GM21360 (cell line): ENCODE data around the gene MACC1.

Source experiments
- ATAC-seq: cut with Tn5 transposase; IDR thresholded peaks from one replicate; pipeline ENCODE4 v1.9.1; 2021; ENCODE audit warnings: mild to moderate bottlenecking, moderate library complexity; ENCODE audit not compliant: unreplicated experiment

Gene MACC1

DNA sequence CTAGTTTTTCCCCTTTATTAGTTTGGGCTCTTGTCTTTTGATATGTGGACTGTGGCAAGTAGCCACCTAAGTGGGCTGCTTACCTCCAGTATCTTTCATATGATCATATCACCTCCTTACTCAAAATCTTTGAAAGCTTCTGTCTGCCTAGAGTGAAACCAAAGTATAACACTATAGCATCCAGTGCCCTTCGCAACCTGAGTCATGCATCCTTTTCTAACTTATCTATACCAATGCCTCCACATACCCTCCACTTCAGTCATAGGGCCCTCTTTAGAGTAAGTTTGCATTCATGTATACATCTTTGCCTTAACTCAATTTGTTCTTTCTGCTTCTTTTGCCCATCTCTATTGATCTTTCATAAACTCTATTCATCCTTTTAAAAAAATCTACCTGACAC, 15.7 kb upstream of the MACC1 start:
- ATAC-seq, result no peak

- ATAC-seq, result no peak
Measured at GRCh38 chr7:20229646-20230500, 12.7 kb upstream of the MACC1 start.

GRCh38 chr7:20229081-20229480, 11.9 kb upstream of the MACC1 start:
- no peak for ATAC-seq

DNA sequence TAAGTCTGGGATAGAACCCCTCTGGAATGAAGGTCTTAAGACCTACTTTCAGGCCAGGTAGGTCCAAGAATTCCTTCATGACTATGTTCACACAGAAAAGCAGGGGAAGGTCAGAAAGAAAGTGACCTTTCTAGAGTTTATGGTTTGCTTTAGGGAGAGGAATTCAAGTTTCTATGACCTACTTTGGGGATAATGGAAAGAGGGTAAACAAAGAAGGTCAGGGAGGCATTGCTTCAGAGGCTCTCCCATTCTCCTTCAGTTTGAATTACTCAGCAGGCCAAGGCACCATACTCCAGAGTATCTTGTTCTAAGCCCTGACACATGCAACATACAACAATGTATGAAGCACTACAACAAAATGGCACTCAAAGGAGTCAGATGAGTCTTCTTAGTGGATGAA, 11.5 kb upstream of the MACC1 start:
- no peak for ATAC-seq

GRCh38 chr7:20227291-20227795, 10.2 kb upstream of the MACC1 start:
- ATAC-seq, result no peak

DNA sequence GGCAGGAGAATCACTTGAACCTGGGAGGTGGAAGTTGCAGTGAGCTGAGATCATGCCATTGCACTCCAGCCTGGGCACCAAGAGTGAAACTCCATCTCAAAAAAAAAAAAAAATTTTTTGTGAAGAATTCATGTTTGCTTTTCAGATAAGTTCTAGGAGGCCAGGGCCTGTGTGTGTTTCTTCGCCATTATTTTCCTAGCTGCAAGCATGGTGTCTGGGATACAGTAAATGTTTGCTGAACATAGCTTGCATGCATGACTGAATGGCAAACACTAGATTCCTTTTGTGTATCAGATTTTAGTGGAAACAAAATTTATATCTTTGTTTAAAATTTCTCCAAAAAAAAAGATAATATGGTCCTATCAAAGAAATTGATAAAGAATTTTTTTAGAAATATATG, 9.7 kb upstream of the MACC1 start:
- no peak for ATAC-seq

DNA sequence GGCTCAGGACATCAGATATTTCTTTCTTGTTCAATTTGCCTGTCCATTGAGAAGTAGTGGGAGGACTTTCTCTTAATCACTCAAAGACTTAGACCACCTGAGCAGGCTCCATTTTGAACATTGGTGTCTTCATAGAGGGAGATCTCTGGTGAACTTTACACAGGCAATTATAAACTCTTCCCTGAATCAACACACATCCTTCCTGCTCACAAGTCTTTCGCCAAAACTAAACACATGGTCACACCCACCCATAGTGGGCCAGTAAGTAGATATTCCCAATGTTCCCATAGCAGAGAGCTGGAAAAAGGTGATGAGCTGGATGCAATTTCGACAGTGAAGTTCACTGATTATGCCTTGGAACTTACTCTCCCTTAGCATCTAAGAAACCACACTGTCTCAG, 8.2 kb upstream of the MACC1 start:
- ATAC-seq, result no peak

DNA sequence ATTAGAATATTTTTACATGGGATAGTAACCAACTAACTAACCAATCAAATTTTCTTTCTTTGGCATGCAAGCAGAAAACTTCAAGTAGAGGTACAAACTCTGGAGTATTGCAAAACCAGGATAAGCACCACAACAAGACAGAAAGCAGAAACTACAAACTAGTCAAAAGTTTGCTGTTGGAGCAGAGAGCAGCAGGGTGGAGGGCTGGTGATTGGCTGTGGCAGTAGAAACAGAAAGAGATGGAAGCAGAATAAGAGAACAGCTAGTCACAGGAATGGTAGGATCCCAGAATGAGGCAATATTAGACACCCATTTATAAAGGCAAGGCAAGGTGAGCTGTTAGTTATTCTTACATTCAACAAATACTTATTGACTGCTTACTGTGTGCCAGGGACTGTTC, 6.8 kb upstream of the MACC1 start:
- no peak for ATAC-seq

GRCh38 chr7:20223356-20223755, 6.2 kb upstream of the MACC1 start:
- ATAC-seq, result no peak

DNA sequence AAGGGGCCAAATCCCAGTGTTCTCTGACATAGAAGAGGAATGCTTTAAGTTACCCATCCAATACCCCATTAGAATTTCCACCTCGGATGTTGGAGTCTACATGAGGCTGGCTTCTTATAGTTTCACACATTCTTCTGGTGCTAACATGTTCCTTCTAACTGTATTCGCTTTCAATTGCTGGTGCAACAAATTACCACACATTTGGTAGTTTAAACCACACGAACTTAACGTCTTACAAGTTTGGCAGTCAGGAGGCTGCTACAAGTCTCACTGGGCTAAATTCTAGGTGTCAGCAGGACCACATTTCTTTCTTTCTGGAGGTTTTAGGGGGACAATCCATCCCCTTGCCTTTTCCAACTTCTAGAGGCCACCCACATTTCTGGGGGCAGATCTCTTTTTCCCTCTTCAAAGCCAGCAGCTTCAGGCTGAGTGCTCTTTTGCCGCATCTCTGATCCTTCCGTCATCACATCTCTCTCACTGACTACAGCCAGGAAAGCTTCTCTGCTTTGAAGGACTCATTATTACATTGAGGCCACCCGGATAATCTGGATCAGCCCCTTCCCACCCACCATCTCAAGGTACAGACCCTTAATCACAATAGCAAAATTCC, 5.1 kb upstream of the MACC1 start:
- no peak for ATAC-seq

DNA sequence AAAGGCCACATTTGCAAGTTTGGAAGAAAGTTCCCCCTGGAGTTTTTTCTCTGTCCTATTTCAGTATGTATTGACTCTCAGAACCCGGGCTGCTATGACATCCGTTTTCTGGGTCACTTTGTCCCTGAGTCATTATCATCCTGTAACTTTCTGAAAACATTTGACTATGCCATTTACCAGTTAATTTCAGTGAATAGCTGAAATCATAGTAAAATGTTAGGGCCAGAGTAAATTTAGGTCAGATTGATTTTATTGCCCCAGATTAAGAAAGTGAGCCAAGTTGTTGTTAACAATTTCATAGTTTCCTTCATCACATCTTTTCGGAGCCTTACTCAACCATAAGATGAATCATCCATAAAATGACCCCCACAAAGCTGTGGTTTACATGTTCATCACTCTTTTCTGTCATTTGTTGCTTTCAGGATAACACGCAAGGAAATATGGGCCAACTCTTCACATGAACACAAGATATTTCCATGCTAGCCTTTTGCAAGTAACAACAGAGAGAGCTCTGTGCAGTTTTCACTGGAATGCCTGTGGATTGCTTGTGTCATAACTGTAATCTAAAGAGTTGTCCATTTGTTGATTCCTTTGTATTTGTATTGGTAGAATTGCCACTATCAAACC, 3.9 kb upstream of the MACC1 start:
- no peak for ATAC-seq

DNA sequence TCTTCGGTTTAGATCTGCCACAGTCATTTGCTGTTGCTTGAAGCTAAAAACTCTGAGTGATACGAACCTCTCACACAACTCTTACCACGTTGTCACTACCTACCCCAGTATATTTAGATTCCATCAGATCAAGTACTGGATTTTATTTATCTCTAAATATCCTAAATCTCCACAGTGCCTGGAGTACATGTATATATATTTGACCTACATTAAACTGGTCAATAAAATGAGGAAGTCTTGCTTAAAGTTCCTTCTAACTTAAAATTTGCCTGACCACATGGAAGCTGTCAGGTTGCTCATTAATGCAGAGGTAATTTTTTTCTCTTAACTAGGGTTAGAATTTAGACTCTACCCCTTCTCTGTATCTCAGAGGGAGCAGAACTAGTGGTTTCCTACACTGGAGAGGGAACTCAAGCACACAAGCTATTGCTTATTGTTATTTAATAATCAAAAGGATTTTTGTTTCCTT, 3.1 kb upstream of the MACC1 start:
- ATAC-seq, result no peak

GRCh38 chr7:20219446-20220292, 2.5 kb upstream of the MACC1 start:
- ATAC-seq, result peak; percentile 67

DNA sequence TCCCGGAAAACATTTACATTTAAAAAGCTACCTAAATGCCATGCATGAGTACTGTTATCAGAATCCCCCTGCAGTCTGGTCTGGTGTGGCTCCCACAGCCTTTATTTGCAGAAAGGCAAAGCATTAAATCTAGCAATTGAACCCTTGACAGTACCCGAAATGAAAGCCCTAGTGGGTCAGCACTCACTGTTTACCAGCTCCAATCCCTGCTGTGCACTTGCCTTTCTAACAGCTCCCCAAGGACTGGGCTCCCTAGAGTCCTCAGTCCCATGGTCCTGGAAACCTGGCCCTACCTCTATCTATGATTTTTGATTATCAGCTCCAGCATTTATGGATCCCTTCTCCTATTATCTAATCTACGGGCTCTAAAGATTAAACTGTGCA, 1.9 kb upstream of the MACC1 start:
- no peak for ATAC-seq

DNA sequence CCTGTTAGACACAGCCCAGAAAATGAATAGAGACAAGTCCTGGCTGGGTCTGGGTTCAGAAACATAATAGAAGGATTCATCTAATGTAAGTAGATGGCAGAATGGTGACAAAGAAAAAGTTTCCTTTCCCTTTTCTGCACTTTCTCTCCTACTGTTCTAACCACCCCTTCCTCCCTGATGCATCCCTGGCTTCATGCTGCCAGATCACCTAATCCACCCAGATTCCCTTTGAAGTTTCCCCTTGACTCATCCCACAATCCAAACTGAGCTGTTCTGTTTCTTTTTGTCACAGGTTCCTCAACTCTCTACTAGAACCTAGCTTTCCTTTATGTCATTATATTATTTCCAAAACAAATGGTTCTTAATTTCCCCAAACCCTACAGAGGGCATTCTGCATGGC, 1.1 kb upstream of the MACC1 start:
- no peak for ATAC-seq

GRCh38 chr7:20216406-20217036, 663 bp downstream of the MACC1 start:
- ATAC-seq, result no peak

GRCh38 chr7:20214921-20215669, 2.1 kb downstream of the MACC1 start:
- ATAC-seq, result no peak

DNA sequence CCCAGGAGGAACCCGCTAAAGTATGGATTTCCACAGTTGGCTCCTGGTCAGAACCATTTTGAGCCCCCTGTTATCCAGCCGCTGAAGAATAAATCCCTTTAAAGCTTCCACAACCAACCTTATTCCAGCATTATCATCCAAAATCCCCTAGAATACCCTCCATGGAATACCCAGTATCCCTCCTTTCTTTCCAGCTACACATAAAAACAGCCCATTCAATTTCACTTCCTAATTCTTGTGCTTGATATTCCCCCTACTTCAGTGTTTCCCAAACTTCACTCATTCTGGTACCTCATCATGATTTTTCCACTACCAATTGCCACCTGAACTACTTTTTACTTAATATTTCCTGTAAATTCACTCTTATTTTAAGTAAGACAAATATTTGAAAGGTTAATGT, 3.1 kb downstream of the MACC1 start:
- ATAC-seq, result no peak

DNA sequence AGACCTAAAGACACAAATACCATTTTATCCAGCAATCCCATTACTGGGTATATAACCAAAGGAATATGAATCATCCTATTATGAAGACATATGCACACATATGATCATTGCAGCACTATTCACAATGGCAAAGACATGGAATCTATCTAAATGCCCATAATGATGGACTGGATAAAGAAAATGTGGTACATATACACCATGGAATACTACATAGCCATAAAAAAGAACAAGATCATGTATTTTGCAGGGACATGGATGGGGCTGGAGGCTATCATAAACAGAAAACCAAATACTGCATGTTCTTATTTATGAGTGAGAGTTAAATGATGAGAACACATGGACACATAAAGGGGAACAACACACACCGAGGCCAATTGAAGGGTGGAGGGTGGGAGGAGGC, 3.8 kb downstream of the MACC1 start:
- ATAC-seq, result no peak

GRCh38 chr7:20211376-20211775, 5.8 kb downstream of the MACC1 start:
- ATAC-seq, result no peak
